22Rv1 (cell line): Measurements from ENCODE around the gene FNTB.
A peak's percentile ranks its signal among the peaks of the same experiment; 100 is the strongest.

Experiments
- H3K27ac ChIP-seq: fragments of 450-650 bp; 2 replicates; pipeline ENCODE4 v1.5.1; 2017
- ZFX ChIP-seq: fragments of 450-650 bp; IDR thresholded peaks from 2 replicates; pipeline ENCODE4 v1.6.1; 2017; ENCODE audit warnings: antibody characterized with exemption, borderline replicate concordance
- TF ChIP-seq, protein P1 (sequence below): fragments of 450-650 bp; IDR thresholded peaks from 2 replicates; pipeline ENCODE4 v1.5.1; 2017; ENCODE audit warnings: mild to moderate bottlenecking

Gene FNTB

DNA sequence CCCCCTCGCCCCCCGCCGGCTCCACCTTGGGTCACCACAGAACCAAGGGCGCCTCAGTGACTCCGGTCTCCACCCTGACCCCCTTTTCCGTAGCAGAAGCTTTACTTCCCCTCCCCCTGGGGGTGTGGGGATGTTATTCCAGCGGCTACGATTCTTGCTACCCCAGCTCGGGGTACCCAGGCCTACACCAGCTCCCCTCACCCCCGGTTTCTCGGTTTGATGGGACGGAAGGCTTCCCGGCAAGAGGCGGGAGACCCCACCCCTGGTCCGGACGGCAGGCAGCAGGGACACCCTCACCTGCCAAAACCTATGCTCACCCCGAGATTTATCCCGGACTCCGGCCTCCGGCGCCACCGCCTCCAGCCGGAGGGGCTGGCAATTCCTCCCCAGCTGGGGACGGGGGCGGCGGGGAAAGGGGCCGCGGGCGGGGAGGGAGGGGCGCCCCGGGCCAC lies 15.2 kb upstream of the FNTB start:
- TF ChIP-seq ZFX, result no peak
- TF ChIP-seq, protein P1, sequence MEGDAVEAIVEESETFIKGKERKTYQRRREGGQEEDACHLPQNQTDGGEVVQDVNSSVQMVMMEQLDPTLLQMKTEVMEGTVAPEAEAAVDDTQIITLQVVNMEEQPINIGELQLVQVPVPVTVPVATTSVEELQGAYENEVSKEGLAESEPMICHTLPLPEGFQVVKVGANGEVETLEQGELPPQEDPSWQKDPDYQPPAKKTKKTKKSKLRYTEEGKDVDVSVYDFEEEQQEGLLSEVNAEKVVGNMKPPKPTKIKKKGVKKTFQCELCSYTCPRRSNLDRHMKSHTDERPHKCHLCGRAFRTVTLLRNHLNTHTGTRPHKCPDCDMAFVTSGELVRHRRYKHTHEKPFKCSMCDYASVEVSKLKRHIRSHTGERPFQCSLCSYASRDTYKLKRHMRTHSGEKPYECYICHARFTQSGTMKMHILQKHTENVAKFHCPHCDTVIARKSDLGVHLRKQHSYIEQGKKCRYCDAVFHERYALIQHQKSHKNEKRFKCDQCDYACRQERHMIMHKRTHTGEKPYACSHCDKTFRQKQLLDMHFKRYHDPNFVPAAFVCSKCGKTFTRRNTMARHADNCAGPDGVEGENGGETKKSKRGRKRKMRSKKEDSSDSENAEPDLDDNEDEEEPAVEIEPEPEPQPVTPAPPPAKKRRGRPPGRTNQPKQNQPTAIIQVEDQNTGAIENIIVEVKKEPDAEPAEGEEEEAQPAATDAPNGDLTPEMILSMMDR, result no peak
- H3K27ac ChIP-seq, result no peak overlapping the region

DNA sequence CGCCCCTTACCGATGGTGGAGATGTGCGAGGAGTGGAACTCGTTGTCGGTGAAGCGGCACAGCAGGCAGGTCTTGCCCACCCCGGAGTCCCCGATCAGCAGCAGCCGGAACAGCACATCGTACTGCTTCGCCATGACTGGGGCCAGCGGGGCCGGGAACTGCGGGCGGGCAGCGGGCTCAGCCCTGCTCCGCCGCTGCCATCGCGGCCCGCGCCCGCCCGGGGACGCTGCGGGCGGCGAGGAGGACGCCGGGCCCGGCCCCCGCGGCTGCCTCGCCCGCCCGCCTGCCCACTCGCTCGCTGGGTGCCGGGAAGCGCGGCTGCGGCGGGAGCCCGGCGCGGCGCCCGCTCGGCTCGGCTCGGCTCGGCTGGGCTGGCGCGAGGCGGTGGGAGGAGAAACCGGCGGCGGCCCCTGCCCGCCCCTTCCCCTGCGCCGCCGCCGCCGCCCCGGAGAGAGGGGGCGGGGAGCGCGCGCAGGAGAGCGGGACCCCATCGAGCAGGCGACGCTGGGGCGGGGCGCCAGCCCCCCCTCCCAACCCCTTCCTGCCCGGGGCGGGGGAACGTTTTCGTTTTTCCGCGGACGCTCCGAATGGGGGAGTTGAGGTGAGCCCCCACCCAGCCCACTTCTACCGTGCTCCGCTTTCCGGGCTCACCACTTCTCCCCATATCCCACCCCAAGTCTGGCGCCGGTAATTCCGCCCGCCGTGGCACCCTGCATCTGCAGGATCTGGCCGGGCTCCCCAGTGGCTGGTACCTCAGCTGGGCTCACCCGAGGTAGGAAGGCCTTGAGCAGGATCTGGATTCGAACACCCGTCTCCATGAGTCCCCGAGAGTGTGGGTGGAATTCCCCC lies 14.5 kb upstream of the FNTB start, which contains the start of gene RAB15:
Gene RAB15 (minus strand): TSS at position 394 of the 849 bp plus-strand sequence. CDS start 260 bp downstream, at position 134.
- H3K27ac ChIP-seq, result no peak within 1 kb of the TSS

DNA sequence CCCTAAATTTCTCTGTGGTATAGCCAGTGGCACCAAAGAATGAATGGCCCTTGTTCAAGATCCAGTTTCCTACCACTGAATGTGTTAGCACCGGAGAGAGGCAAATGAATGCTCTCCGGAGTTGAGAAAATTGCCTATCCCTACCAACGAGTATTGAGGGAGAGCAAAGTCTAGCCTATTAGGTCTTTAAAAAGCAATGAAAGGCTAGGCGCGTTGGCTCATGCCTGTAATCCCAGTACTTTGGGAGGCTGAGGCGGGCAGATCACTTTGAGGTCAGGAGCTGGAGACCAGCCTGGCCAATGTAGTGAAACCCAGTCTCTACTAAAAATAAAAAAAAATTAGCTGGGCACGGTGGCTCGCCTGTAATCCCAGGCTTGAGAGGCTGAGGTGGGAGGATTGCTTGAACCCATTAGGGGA lies 13.7 kb upstream of the FNTB start:
- no peak overlapping the region for H3K27ac ChIP-seq
- TF ChIP-seq, protein P1, result no peak
- no peak for TF ChIP-seq ZFX

More for the DNA sequence above, 14.5 kb upstream of the FNTB start, which contains the start of gene RAB15:
- no peak for TF ChIP-seq ZFX
- TF ChIP-seq, protein P1, result peak; percentile 24; the same call in 1 of the 2 replicates

DNA sequence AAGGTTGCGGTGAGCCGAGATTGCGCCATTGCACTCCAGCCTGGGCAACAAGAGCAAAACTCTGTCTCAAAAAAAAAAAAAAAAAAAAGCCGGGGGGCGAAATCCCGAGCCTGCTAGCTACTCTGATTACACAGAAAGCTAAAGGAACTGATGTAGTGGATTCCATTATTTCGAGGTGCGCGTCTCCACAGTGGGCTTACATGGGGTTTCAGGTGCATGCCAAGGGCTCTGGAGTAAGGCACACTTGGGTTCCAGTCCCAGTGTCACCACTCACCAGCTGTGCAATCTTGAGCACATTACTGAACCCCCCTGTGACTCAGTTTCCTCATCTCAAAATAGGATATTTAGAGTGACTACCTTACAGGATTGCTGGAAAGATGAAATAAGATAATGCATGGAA lies 12.9 kb upstream of the FNTB start:
- TF ChIP-seq, protein P1, result no peak
- no peak for TF ChIP-seq ZFX
- no peak overlapping the region for H3K27ac ChIP-seq

DNA sequence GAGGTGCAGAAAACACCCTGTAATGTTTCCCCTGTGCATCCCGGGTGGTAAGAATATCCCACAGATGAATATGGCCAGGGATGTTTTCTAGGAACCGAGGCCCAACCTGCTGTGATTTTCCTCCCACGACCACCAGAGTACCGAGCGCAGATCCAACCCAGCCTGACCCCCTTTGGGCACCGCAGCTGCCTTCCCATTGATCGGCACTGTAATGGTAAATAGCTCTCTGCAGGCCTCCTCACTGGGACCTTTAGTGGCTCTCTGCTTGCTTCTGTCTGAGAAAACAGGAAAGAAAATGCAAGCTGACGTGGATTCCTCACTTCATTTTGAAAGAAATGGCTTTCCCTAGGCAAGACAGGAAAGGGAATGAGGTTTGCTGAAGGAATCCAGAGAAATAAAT lies 12.1 kb upstream of the FNTB start:
- H3K27ac ChIP-seq, result no peak overlapping the region
- TF ChIP-seq ZFX, result no peak
- TF ChIP-seq, protein P1, result no peak

DNA sequence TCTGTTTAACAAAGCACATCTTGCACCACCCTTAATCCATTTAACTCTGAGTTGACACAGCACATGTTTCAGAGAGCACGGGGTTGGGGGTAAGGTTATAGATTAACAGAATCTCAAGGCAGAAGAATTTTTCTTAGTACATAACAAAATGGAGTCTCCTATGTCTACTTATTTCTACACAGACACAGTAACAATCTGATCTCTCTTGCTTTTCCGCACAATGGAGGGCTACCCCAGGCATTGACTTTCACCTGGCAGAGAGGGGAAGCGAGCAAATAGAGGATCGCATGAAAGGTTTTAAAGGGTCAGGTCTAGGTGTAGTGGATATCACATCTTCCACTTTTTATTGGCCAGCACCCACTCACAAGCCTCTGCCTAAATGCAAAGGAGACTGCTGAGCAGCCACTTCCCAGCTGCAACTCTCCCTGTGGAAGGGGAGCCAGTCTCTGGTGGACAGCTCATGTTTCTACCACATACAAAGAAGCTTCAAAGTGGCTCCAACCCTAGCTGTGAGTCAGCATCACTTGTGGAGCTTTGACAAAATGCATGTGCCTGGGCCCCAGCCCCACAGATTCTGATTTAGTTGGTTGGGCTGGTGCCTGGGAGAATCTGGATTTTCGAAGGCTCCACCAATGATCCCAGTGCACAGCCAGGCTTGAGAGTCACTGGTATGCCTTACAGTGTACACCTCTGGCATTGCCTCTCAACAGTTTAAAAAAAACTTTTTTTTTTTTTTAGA lies 7.2 kb upstream of the FNTB start:
- H3K27ac ChIP-seq, result no peak overlapping the region
- no peak for TF ChIP-seq ZFX
- TF ChIP-seq, protein P1, result no peak
